Hepatocyte (in vitro differentiated cells): ENCODE results near the gene CABP2.

Experiments
- EZH2 ChIP-seq: fragments of 200-600 bp; sonication (generic); IDR thresholded peaks from 2 replicates; pipeline ENCODE4 v1.6.1; 2016; ENCODE audit warnings: antibody characterized with exemption, mild to moderate bottlenecking, borderline replicate concordance
- EZH2phosphoT487 ChIP-seq: fragments of 200-600 bp; sonication (generic); IDR thresholded peaks from one replicate; pipeline ENCODE4 v1.6.1; 2018; ENCODE audit warnings: antibody characterized with exemption, mild to moderate bottlenecking, low read depth, moderate library complexity; ENCODE audit not compliant: unreplicated experiment, severe bottlenecking
- TF ChIP-seq, protein P1 (sequence below): fragments of 200-600 bp; sonication (generic); IDR thresholded peaks from 2 replicates; pipeline ENCODE4 v1.5.1; 2016; ENCODE audit warnings: antibody characterized with exemption, mild to moderate bottlenecking; ENCODE audit not compliant: poor library complexity

DNA sequence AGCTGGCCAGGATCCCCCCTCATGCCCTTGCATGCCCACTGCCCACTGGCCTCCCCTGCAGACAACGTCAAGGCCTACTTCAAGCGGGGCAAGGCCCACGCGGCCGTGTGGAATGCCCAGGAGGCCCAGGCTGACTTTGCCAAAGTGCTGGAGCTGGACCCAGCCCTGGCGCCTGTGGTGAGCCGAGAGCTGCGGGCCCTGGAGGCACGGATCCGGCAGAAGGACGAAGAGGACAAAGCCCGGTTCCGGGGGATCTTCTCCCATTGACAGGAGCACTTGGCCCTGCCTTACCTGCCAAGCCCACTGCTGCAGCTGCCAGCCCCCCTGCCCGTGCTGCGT lies 32.5 kb downstream of the CABP2 start:
- TF ChIP-seq, protein P1, sequence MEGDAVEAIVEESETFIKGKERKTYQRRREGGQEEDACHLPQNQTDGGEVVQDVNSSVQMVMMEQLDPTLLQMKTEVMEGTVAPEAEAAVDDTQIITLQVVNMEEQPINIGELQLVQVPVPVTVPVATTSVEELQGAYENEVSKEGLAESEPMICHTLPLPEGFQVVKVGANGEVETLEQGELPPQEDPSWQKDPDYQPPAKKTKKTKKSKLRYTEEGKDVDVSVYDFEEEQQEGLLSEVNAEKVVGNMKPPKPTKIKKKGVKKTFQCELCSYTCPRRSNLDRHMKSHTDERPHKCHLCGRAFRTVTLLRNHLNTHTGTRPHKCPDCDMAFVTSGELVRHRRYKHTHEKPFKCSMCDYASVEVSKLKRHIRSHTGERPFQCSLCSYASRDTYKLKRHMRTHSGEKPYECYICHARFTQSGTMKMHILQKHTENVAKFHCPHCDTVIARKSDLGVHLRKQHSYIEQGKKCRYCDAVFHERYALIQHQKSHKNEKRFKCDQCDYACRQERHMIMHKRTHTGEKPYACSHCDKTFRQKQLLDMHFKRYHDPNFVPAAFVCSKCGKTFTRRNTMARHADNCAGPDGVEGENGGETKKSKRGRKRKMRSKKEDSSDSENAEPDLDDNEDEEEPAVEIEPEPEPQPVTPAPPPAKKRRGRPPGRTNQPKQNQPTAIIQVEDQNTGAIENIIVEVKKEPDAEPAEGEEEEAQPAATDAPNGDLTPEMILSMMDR = no peak
- no peak for TF ChIP-seq EZH2phosphoT487
- TF ChIP-seq EZH2 = no peak
